RPMI7951 (cell line): ENCODE results near the gene DAB1. TPM values are rescaled to one million over a fixed set of nuclear protein-coding genes. Genes with fewer than 3 reads are reported as not detected.

Experiments
- DNase-seq: peaks from one replicate; pipeline ENCODE4 v3.0.0-alpha.2; 2012; ENCODE audit warnings: low read depth
- total RNA-seq: library from RNA; depleted of rRNA; stranded (reverse); fragments of >200 nt; shearing (Covaris generic); gene quantifications from 2 replicates; pipeline ENCODE4 v1.2.3, GENCODE V29; 2014

Gene DAB1
- total RNA-seq, 1 experiment from 2014 or later, result not detected

DNA sequence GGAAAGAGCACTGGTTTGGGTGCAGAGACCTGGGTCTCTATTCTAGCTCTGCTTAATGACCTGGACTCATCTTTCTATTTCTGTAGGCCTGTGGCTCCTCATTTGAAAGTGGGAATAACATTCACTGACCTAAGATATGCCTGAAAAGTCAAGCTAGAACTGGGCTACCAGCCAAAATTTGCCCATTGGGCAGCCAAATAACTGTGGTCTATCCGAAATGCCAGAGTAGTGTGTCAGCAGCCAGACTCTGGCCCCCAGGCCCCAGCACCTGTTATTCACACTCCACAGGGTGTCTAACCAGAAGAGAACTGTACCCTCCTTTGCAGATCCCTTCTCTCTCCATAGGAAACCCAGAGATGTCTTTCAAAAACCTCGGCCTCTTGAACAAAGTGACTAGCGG, 12.6 kb downstream of the DAB1 start:
- peak; percentile 70 for DNase-seq

GRCh38 chr1:57410508-57410907, 13.4 kb downstream of the DAB1 start:
- DNase-seq, result no peak

- no peak for DNase-seq
Measured at GRCh38 chr1:57407928-57408327, 15.9 kb downstream of the DAB1 start.

- DNase-seq, result no peak
Measured at GRCh38 chr1:57406428-57406970, 17.4 kb downstream of the DAB1 start.

DNA sequence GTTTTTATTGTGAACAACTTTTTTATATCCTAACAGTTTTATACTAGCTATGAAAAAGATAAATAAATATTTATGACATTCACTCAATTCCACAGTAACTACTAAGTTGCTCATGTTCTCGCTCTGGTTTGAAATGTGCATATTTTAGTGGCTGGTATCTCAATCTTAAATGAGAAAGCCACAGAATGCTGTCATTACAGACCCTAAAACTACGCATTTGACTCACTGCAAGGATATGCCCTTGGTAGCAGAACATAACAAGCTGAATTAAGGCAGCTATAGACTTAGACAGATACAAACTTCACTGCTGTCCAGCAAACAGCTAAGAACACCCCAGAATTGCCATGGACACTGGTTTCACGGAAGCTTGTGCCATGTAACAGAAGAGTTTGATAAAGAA, 19.0 kb downstream of the DAB1 start:
- no peak for DNase-seq

DNA sequence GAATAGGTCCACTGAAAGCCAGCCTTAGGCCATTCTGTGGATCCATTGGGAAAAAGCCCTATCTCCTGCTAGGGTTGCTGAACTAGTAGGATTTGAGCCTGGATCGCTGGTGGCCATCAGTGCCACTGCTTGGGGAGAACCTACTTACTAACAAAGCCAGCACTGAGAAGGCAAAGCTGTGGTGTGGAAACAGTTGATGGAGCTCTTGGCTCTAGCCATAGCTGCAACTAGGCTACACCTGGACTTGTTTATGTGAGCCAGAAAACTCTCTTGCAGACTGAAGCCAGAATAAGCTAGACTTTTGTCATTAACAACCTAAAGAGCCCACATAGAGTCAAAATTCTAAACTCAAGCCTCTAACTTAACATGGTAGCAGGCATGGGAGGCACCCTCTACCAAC, 20.7 kb downstream of the DAB1 start:
- no peak for DNase-seq

DNA sequence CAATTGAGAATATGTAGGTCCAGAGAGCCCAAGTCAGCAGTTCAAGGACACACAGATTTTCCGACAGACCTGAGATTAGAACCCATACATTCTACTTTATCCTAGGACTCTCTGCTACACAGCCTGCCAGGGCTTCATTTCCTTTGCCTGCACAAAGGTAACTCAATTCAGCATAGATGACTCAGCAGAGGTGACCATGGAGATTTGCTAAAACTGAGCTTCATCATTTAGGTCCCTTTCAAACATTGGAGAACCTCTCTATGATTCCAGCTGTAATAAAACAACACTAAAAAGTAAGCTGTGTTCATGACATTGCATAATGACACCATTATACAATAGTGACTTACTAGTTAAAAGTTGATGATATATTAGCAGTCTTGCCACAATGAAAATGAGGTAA, 22.2 kb downstream of the DAB1 start:
- DNase-seq, result no peak

GRCh38 chr1:57400048-57400447, 23.8 kb downstream of the DAB1 start:
- DNase-seq, result no peak

- no peak for DNase-seq
Measured at GRCh38 chr1:57393058-57393584, 30.7 kb downstream of the DAB1 start.

DNA sequence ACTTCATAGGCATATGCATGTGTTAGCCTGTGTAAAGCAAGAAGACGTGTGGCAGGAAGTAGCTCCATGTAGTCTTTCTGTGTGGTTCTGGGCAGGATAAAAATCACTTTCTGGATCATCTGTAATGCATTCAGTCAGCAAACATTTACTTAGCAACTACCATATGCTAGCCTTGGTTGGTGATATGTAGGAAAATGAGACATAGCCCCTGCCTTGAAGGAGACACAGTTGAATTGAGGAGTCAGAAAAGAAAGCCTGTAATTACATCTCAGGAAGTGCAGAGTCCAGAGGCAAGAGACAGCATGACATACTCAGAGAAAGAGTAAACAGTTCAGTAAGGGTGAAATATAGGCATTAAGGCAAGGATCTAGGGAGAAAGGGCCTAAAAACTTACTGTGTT, 38.5 kb downstream of the DAB1 start:
- DNase-seq, result no peak

GRCh38 chr1:57384901-57385300, 39.0 kb downstream of the DAB1 start:
- no peak for DNase-seq

- DNase-seq, result no peak
Measured at GRCh38 chr1:57384284-57384683, 39.6 kb downstream of the DAB1 start.

DNA sequence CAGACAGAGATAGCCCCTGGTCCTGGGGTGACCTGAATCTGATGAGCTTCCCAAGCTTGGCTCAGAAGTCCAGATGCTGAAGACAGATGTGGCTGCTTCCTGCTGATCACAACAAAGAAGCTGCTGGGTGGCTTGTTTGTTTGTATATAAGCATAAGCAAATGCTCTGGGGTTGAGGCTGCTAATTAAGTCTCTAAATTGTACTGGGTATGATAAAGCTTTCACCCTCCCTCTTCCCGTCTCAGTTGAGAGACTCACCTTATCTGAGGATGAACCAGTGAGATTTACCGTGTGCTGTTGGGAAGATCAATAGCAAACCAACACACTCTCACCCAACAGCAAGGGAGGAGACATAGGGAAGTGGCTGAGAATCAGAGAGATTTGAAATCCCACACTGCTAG, 42.0 kb downstream of the DAB1 start:
- no peak for DNase-seq

DNA sequence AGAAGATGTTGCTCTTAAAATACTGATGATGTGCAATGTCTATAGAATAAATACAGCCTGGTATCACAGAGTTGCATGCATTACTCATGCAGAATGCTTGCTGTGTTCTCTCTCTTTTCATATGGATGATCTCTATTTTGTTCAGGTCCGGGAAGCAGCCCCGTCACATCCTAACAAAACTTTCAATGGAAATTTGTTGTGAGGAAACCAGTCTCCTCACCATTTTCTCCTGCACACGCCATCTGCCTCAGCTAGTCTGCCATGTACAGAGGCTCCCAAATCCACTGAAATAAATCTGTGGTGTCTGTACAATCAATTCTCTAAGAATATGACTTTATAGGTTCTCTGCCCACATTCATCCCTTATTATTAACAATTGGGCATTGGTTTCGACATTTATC, 42.4 kb downstream of the DAB1 start:
- DNase-seq, result no peak

DNA sequence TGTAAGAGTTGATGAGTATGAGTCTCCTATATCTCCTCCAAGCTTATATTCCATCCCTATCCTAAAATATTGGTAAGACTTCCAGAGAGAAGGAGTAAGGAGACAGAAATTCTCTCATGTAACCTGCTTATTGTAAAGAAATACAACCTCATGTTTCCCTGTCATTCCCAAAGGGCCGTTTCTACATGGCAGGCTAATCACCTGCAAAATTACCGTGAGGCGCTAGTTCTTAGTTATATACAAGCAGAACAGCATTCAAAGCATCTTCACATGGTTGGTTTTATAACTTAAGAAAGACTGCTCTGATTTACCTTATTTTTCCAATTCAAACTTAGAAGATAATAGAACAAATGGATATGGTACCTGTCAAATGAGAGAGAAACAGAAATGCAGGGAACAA, 42.9 kb downstream of the DAB1 start:
- no peak for DNase-seq

- DNase-seq, result no peak
Measured at GRCh38 chr1:57378534-57378933, 45.3 kb downstream of the DAB1 start.

DNA sequence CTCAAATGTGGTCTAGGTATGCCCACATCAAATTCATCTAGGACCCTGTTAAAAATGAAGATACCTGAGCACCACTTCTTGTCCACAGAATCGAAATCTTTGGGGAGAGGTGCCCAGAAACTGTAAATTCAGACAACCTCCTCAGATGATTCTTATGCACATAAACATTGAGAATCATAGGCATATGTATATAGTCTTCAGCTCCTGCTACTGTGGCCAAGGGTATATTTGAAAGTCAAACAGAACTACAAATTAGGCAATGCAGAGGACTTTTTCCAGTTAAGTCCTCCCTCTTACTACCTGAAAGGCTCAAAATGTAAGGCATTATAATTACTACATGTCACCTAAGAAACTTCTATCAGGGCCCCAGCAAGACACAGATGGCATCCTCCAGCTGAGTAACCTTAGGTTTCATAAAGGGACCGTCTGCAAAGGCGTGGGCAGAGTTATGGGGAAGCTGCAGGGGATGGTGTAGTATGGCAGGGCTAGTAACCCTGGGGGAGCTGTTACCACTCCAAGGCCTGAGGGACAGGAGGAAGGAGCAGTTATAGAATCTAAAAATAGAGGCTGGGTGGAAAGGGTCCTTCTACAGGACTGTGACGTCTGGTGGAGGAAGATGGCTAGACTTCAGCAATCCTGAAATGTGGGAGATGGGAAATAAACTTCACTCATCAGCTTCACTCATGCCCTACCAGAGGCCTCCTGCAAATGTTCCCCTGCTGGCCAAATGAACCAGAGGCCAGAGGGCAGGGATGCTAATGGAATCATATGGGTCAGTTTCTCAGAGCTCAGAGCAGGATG, 46.3 kb downstream of the DAB1 start:
- DNase-seq, result no peak

DNA sequence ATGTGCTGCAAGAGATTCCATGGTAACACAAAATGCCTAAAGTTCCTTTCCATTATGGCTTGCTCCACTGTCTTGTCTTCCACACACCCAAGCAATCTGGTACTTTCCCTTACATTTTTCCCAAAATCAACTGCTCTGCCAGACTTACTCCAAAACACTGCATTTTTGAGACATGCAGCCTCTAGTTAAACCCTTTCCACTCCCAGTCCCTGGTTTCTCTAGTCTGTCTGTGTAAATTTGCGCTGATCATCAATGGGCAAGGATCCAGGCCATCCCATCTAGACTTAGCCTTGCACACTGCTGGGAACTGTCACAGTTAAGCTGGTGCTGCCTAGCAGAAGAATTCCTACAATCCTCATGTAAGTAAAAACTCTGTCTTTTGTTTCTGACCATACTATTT, 47.8 kb downstream of the DAB1 start:
- DNase-seq, result no peak

- DNase-seq, result no peak
Measured at GRCh38 chr1:57369889-57370288, 54.0 kb downstream of the DAB1 start.

DNA sequence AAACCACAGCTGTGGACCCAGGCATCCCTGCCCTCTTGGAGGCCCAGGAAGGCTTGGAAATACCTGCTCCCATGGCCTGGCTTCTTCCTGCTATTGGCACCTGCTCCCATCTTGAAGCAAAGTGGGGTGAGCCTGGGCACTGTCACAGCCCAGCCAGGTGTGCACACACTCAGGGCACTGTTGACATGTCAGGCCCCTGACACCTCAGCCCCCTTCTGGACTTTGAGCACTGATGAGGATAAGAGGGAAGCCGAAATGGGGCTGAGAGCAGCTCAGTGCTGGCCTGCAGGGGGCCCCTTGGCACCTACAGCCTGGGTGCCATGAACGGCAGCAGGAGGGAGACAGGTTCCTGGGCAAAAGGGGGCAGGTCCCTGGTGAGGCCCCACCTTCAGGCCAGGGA, 55.9 kb downstream of the DAB1 start:
- DNase-seq, result no peak

GRCh38 chr1:57363643-57364042, 60.2 kb downstream of the DAB1 start:
- DNase-seq, result no peak

DNA sequence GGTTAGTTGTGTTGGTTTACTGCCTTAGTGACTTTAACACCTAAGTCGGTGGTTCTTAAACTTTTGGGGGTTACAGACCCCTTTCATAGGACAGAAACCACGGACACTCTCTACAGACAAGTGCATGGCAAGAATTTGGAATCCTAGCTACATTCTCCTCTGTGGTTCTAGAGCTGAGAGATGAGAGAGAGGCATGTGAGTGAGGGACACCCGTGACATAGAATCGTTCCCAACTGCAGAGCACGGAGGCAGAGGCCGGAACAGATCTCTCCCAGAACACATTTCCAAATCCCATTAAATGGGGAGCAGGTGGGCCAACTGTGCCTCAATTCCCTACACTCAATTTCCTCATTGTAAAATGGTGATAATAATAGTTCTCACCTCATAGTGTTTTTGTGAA, 60.7 kb downstream of the DAB1 start:
- DNase-seq, result no peak

DNA sequence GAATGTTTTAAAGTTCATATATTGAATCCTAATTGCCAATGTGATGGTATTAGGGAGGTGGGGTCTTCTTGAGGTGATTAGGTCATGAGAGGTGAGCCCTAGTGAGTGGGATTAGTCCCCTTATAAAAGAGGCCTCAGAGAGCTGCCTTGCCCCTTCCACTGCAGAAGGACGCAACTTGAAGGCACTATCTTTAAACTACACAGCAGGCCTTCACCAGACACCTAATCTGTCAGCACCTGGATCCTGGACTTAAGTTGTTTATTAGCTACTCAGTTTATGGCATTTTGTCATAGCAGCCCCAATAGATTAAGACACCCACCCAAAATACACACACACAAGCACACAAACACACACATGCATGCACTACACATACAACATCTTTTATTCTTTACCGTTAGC, 61.4 kb downstream of the DAB1 start:
- DNase-seq, result no peak

GRCh38 chr1:57361516-57361915, 62.3 kb downstream of the DAB1 start:
- no peak for DNase-seq
